GM06990 (cell line): Measurements from ENCODE around the gene PACRG.

Experiments
- DNase-seq: peaks from one replicate; pipeline ENCODE4 v3.0.0-alpha.2; 2011; ENCODE audit not compliant: insufficient read length; ENCODE audit errors: extremely low read depth
- H3K27me3 ChIP-seq: replicated peaks from 2 replicates; pipeline ENCODE4 v1.6.0; 2011; ENCODE audit warnings: low read length; ENCODE audit not compliant: control insufficient read depth, insufficient read depth
- H3K36me3 ChIP-seq: 2 replicates; pipeline ENCODE4 v1.5.1; 2011; ENCODE audit warnings: low read length; ENCODE audit not compliant: control insufficient read depth, insufficient read depth
- H3K4me3 ChIP-seq: replicated peaks from 2 replicates; pipeline ENCODE4 v1.5.1; 2011; ENCODE audit warnings: low read depth, mild to moderate bottlenecking, control low read depth, low read length
- CTCF ChIP-seq: IDR thresholded peaks from 2 replicates; pipeline ENCODE4 v1.5.1; 2011; ENCODE audit warnings: low read length, control low read depth, mild to moderate bottlenecking, inconsistent platforms; ENCODE audit not compliant: insufficient read depth, poor library complexity, severe bottlenecking

The PACRG gene

GRCh38 chr6:163159689-163160088 lies 431.9 kb downstream of the PACRG start:
- no peak for DNase-seq
- H3K4me3 ChIP-seq, result no peak overlapping the region
- no peaks in the 10 kb centered on the region for H3K36me3 ChIP-seq
- H3K27me3 ChIP-seq, result no peaks in the 10 kb centered on the region
- no peak for TF ChIP-seq CTCF

DNA sequence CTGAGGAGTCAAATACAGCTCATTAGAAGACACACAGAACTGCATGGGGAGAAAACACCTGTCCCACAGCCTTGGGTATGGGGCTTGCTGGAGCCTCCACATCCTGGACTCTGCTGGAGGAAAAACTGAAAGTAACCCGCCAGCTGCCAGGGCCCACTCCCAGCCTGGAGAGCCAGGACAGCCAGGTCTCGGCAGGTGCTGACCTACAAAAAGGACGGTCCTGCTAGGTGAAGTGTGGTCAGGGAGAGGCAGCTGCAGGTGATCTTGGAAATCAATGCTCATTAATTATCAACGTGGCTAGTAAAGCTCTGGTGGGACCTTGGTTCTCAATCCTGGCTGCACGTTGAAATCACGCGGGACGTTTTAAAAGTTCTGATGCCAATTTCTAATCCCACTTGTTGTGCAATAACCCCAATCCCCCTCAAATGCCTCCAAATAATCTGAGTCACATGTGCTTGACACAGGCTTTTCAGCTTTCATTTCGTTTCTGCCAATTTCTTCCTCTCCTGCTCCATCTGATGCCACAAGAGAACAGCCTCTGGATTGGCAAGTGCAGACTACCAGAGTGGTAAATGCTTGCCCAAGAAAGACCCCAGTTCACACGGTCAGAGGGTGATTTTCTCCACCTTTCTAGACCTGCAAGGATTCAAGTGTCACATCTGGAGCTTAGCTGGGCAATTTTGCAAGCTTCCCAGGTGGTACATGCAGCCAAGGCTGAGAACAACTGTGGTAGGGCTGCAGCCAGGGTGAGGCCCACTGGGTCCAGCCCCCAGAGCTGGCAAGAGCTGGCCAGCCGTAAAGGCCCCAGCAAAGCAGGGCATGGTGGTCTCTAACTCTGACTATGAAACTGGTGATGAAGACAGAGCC lies 434.5 kb downstream of the PACRG start:
- H3K4me3 ChIP-seq, result no peak overlapping the region
- no peak for DNase-seq
- no peak for TF ChIP-seq CTCF
- H3K27me3 ChIP-seq, result no peaks in the 10 kb centered on the region
- no peaks in the 10 kb centered on the region for H3K36me3 ChIP-seq

DNA sequence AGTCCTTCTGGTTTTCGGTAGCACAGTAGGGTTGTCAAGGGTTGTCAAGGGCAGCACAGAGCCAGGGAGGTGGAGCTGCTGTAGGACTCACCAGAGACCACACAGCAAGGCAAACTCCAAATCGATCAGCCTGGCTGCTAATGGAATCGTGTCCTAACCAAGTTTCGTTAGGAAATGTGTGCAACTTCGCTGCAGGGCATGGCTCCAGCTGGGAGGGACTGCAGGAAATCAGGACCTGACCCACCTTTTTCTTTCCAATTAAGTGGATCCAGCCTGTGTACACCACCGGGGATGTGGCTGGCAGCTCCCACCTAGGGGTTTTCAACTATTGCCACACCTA lies 435.1 kb downstream of the PACRG start:
- H3K4me3 ChIP-seq, result no peak overlapping the region
- TF ChIP-seq CTCF, result no peak
- H3K36me3 ChIP-seq, result no peaks in the 10 kb centered on the region
- DNase-seq, result no peak
- no peaks in the 10 kb centered on the region for H3K27me3 ChIP-seq

- TF ChIP-seq CTCF, result no peak
- DNase-seq, result no peak
- H3K4me3 ChIP-seq, result no peak overlapping the region
- no peaks in the 10 kb centered on the region for H3K36me3 ChIP-seq
- no peaks in the 10 kb centered on the region for H3K27me3 ChIP-seq
These were observed 436.6 kb downstream of the PACRG start for GRCh38 chr6:163164175-163164900.

GRCh38 chr6:163165155-163165910 lies 437.6 kb downstream of the PACRG start:
- no peaks in the 10 kb centered on the region for H3K36me3 ChIP-seq
- H3K4me3 ChIP-seq, result no peak overlapping the region
- no peak for DNase-seq
- H3K27me3 ChIP-seq, result no peaks in the 10 kb centered on the region
- TF ChIP-seq CTCF, result no peak
